ENCODE data around the gene TAS2R43.
"Not testable (repeated sequence)": the region's sequence is repeated elsewhere in the genome, so short reads cannot be mapped to it uniquely, and the experiment has no call there.

Gene TAS2R43

GRCh38 chr12:11067514-11067913 lies 24.6 kb downstream of the TAS2R43 start:
- no peaks in the 10 kb centered on the region for H3K27me3 ChIP-seq (ENCODE audit: control insufficient read depth, insufficient read depth, low read length)
- H3K9me3 ChIP-seq (ENCODE audit: control insufficient read depth, insufficient read depth, low read length) = no peaks in the 10 kb centered on the region
- no peak overlapping the region for H3K27ac ChIP-seq (ENCODE audit: low read depth, low read length)
- no peaks in the 10 kb centered on the region for H3K36me3 ChIP-seq (ENCODE audit: control insufficient read depth, insufficient read depth, low read length)
- peaks cover 19% of the 10 kb centered on the region for H3K4me1 ChIP-seq (ENCODE audit: control insufficient read depth, insufficient read depth, low read length)
- H3K4me3 ChIP-seq (ENCODE audit: low read depth, low read length) = no peak overlapping the region
- no peak overlapping the region for H3K9ac ChIP-seq (ENCODE audit: low read depth, low read length)

- H3K27ac ChIP-seq (ENCODE audit: low read depth, low read length); H3K36me3 ChIP-seq (ENCODE audit: control insufficient read depth, insufficient read depth, low read length): not testable (repeated sequence)
Observed at GRCh38 chr12:11062194-11062593, 29.9 kb downstream of the TAS2R43 start, which contains the start of gene TAS2R46. TAS2R46 (minus strand) TSS chr12:11062294; CDS start chr12:11062294, 0 bp downstream.

GRCh38 chr12:11059784-11060183 lies 32.3 kb downstream of the TAS2R43 start:
- H3K36me3 ChIP-seq (ENCODE audit: control insufficient read depth, insufficient read depth, low read length) = no peaks in the 10 kb centered on the region
- no peaks in the 10 kb centered on the region for H3K27me3 ChIP-seq (ENCODE audit: control insufficient read depth, insufficient read depth, low read length)
- H3K4me1 ChIP-seq (ENCODE audit: control insufficient read depth, insufficient read depth, low read length) = no peaks in the 10 kb centered on the region
- H3K9me3 ChIP-seq (ENCODE audit: control insufficient read depth, insufficient read depth, low read length) = no peaks in the 10 kb centered on the region
- no peak overlapping the region for H3K9ac ChIP-seq (ENCODE audit: low read depth, low read length)
- H3K27ac ChIP-seq (ENCODE audit: low read depth, low read length) = no peak overlapping the region
- H3K4me3 ChIP-seq (ENCODE audit: low read depth, low read length) = no peak overlapping the region

More at GRCh38 chr12:11062194-11062593, 29.9 kb downstream of the TAS2R43 start, which contains the start of gene TAS2R46:
- not testable (repeated sequence) for H3K4me1 ChIP-seq (ENCODE audit: control insufficient read depth, insufficient read depth, low read length); H3K27me3 ChIP-seq (ENCODE audit: control insufficient read depth, insufficient read depth, low read length); H3K4me3 ChIP-seq (ENCODE audit: low read depth, low read length); H3K9me3 ChIP-seq (ENCODE audit: control insufficient read depth, insufficient read depth, low read length); H3K9ac ChIP-seq (ENCODE audit: low read depth, low read length)

- H3K9me3 ChIP-seq (ENCODE audit: control insufficient read depth, insufficient read depth, low read length) = no peaks in the 10 kb centered on the region
- no peak overlapping the region for H3K9ac ChIP-seq (ENCODE audit: low read depth, low read length)
- H3K36me3 ChIP-seq (ENCODE audit: control insufficient read depth, insufficient read depth, low read length) = no peaks in the 10 kb centered on the region
- no peaks in the 10 kb centered on the region for H3K4me1 ChIP-seq (ENCODE audit: control insufficient read depth, insufficient read depth, low read length)
- H3K27me3 ChIP-seq (ENCODE audit: control insufficient read depth, insufficient read depth, low read length) = no peaks in the 10 kb centered on the region
- H3K4me3 ChIP-seq (ENCODE audit: low read depth, low read length) = no peak overlapping the region
- H3K27ac ChIP-seq (ENCODE audit: low read depth, low read length) = no peak overlapping the region
Observed at GRCh38 chr12:11059041-11059440, 33.1 kb downstream of the TAS2R43 start.

- H3K4me3 ChIP-seq (ENCODE audit: low read depth, low read length) = no peak overlapping the region
- peaks cover 5% of the 10 kb centered on the region; the same call in 1 of the 2 replicates for H3K36me3 ChIP-seq (ENCODE audit: control insufficient read depth, insufficient read depth, low read length)
- H3K9me3 ChIP-seq (ENCODE audit: control insufficient read depth, insufficient read depth, low read length) = peaks cover 14% of the 10 kb centered on the region
- no peaks in the 10 kb centered on the region for H3K4me1 ChIP-seq (ENCODE audit: control insufficient read depth, insufficient read depth, low read length)
- no peaks in the 10 kb centered on the region for H3K27me3 ChIP-seq (ENCODE audit: control insufficient read depth, insufficient read depth, low read length)
- H3K9ac ChIP-seq (ENCODE audit: low read depth, low read length) = no peak overlapping the region
- no peak overlapping the region for H3K27ac ChIP-seq (ENCODE audit: low read depth, low read length)
Observed at GRCh38 chr12:11055306-11055705, 36.8 kb downstream of the TAS2R43 start.

- Histone ChIP-seq H3K9me3 (ENCODE audit: control insufficient read depth, insufficient read depth, low read length) (peaks cover 24% of the 10 kb centered on the region), H3K36me3 (ENCODE audit: control insufficient read depth, insufficient read depth, low read length) (peaks cover 19% of the 10 kb centered on the region)
Observed at GRCh38 chr12:11049806-11050531, 42.1 kb downstream of the TAS2R43 start.

GRCh38 chr12:11041366-11041765 lies 50.7 kb downstream of the TAS2R43 start:
- not testable (repeated sequence) for H3K9ac ChIP-seq (ENCODE audit: low read depth, low read length); H3K27ac ChIP-seq (ENCODE audit: low read depth, low read length); H3K4me1 ChIP-seq (ENCODE audit: control insufficient read depth, insufficient read depth, low read length); H3K9me3 ChIP-seq (ENCODE audit: control insufficient read depth, insufficient read depth, low read length); H3K36me3 ChIP-seq (ENCODE audit: control insufficient read depth, insufficient read depth, low read length); H3K4me3 ChIP-seq (ENCODE audit: low read depth, low read length); H3K27me3 ChIP-seq (ENCODE audit: control insufficient read depth, insufficient read depth, low read length)

More at GRCh38 chr12:11049806-11050531, 42.1 kb downstream of the TAS2R43 start:
- not testable (repeated sequence) for H3K9ac ChIP-seq (ENCODE audit: low read depth, low read length); H3K4me1 ChIP-seq (ENCODE audit: control insufficient read depth, insufficient read depth, low read length); H3K27me3 ChIP-seq (ENCODE audit: control insufficient read depth, insufficient read depth, low read length); H3K27ac ChIP-seq (ENCODE audit: low read depth, low read length); H3K4me3 ChIP-seq (ENCODE audit: low read depth, low read length)
